Measurements from ENCODE around the gene PIGW. TPM values are rescaled to one million over a fixed set of nuclear protein-coding genes. Genes with fewer than 3 reads are reported as not detected.
A peak's percentile ranks its signal among the peaks of the same experiment; 100 is the strongest.

Gene PIGW
- total RNA-seq = 1 to 10 TPM; 3.7 to 8.4 (median 4.4) TPM
- 3.5 TPM for polyA plus RNA-seq
- long read RNA-seq, donor 1, transcript PIGW-204 (2 exons, 2,312 nt) = major isoform, 10 of 14 reads
- long read RNA-seq, donor 1, partial matches to known transcripts = 1 of 14 reads
- long read RNA-seq, donor 1, other reads (novel, unspliced or antisense) = 0 of 14 reads
- long read RNA-seq, donor 2, partial matches to known transcripts = 0 of 3 reads
- long read RNA-seq, donor 2, other reads (novel, unspliced or antisense) = 1 of 3 reads
- long read RNA-seq, donor 3, transcript PIGW-206 (2 exons, 2,264 nt) = minor isoform, 7 of 58 reads
- long read RNA-seq, donor 3, transcript PIGW-205 (2 exons, 876 nt) = minor isoform, 5 of 58 reads
- long read RNA-seq, donor 3, transcript PIGW-204 (2 exons, 2,312 nt) = major isoform, 45 of 58 reads
- long read RNA-seq, donor 3, partial matches to known transcripts = 0 of 58 reads
- long read RNA-seq, donor 3, other reads (novel, unspliced or antisense) = 1 of 58 reads
- long read RNA-seq, donor 4, partial matches to known transcripts = 0 of 3 reads
- long read RNA-seq, donor 4, other reads (novel, unspliced or antisense) = 0 of 3 reads

GRCh38 chr17:36534840-36535668 is at the start of gene PIGW, which contains the start of gene MYO19:
Gene PIGW, plus strand, starts transcription at chr17:36534987. Its CDS starts 2,115 bp downstream, at chr17:36537102.
Gene MYO19, minus strand, starts transcription at chr17:36534868. Its CDS starts 2,330 bp downstream, at chr17:36532538.
- intact Hi-C loops (cut with DNase I) = no loop called here
- Histone ChIP-seq H3K9me3 (ENCODE audit: control insufficient read depth, low read length) (no peaks in the 10 kb centered on the region), H3K4me3 (ENCODE audit: low read length) (peak within 1 kb of the TSS; percentile 63), H3K27me3 (ENCODE audit: control insufficient read depth, insufficient read depth) (no peaks in the 10 kb centered on the region), H3K27ac (ENCODE audit: low read length) (peak within 1 kb of the TSS; percentile 88), H3K4me1 (ENCODE audit: control insufficient read depth, insufficient read depth, low read length) (no peaks in the 10 kb centered on the region)
- peak; percentile 92 to 96 (median 96) for DNase-seq
- ATAC-seq = peak; percentile 95 to 96
- WGBS = under 1% methylated on average over 83 of the region's 83 CpGs

DNA sequence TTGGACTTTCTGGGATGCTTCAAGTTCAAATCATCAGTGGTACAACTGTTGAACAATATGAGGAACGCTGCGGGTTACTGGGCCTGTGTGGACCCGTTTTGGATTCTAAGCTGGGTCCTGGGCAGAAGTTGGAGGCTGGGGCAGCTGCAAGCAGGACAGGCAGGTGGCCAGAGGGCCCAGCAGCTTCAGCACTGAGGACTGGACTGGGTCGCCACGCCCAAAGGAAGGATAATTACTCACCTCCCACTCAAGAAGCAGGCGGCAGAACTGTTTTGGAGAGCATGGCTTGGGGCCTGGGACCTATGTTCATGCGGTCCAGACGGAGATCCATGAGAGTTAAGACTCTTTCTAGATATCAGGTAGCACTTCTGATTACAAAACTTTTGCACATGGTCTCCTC is 49.8 kb upstream of the PIGW start:
- Histone ChIP-seq H3K27ac (ENCODE audit: low read length) (no peak overlapping the region), H3K27me3 (ENCODE audit: control insufficient read depth, insufficient read depth) (no peaks in the 10 kb centered on the region), H3K4me3 (ENCODE audit: low read length) (no peak overlapping the region), H3K4me1 (ENCODE audit: control insufficient read depth, insufficient read depth, low read length) (peaks cover 3% of the 10 kb centered on the region), H3K9me3 (ENCODE audit: control insufficient read depth, low read length) (no peaks in the 10 kb centered on the region)
- 90% methylated on average over 8 of the region's 8 CpGs for WGBS
- ATAC-seq (no peak), DNase-seq (no peak)
- intact Hi-C loops (cut with DNase I) = loop anchor here in 1 of 4 donors (10.0 kb wide), 1 partner anchor 520 kb away; no protein-coding TSS in a partner anchor

GRCh38 chr17:36485805-36486203 is 49.0 kb upstream of the PIGW start:
- DNase-seq (no peak), ATAC-seq (no peak)
- Histone ChIP-seq H3K27ac (ENCODE audit: low read length) (peak overlapping the region; percentile 44), H3K9me3 (ENCODE audit: control insufficient read depth, low read length) (no peaks in the 10 kb centered on the region), H3K4me1 (ENCODE audit: control insufficient read depth, insufficient read depth, low read length) (peaks cover 3% of the 10 kb centered on the region), H3K27me3 (ENCODE audit: control insufficient read depth, insufficient read depth) (no peaks in the 10 kb centered on the region), H3K4me3 (ENCODE audit: low read length) (peak overlapping the region; percentile 88)
- intact Hi-C loops (cut with DNase I) = loop anchor here in 1 of 4 donors (10.0 kb wide), 1 partner anchor 521 kb away; no protein-coding TSS in a partner anchor
- 34% methylated on average over 10 of the region's 10 CpGs for WGBS

DNA sequence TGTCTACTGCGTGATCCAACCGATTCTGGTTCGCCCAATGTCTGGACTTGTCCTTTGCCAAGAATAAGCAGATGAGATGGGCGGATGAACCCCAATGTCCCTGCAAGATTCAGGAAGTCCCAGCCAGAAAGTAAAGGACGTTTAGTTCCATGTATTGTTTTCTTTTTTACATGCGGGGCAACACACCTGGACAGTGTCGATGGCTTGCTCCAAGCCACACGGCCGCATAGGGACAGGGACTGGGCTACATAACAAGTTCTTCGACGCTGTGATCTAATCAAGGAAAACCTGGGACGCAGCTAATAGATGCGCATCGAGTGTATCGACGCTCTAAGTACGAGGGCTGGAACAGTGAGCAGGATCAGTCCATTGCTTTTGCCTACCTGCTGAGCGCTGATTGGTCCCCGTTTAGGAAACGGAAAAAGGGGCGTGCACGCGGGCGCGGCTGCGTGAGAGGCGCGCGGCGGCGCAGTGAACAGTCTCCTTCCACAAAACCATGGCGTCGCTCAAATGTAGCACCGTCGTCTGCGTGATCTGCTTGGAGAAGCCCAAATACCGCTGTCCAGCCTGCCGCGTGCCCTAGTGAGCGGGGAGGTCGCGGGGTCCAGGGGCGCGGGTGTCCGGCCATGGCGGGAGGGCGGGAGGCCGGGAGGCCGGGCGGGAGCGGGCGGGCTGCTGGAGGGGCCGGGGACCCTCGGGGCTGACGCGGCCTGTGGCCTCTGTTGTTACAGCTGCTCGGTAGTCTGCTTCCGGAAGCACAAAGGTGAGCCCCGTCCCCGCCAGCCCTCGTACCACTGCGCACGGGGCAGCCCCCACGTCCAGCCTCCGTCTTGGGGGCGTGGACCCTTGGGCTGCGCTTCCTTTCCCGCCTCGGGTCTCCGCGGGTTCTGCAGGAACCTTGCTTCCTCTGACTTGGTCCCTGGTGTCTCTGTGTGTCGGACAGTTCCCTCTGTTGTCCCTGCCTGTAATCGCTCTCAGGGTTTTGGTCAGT is 48.3 kb upstream of the PIGW start, which contains the start of gene ZNHIT3:
Gene ZNHIT3, plus strand, starts transcription at position 478 of the 991 bp plus-strand sequence. Its CDS starts 19 bp downstream, at position 497.
- Histone ChIP-seq H3K4me1 (ENCODE audit: control insufficient read depth, insufficient read depth, low read length) (peaks cover 3% of the 10 kb centered on the region), H3K4me3 (ENCODE audit: low read length) (peak within 1 kb of the TSS; percentile 88), H3K27ac (ENCODE audit: low read length) (peak within 1 kb of the TSS; percentile 44), H3K9me3 (ENCODE audit: control insufficient read depth, low read length) (no peaks in the 10 kb centered on the region), H3K27me3 (ENCODE audit: control insufficient read depth, insufficient read depth) (no peaks in the 10 kb centered on the region)
- peak; percentile 91 to 97 (median 95) for DNase-seq
- under 1% methylated on average over 73 of the region's 73 CpGs for WGBS
- ATAC-seq = peak; percentile 94 to 95
- intact Hi-C loops (cut with DNase I) = loop anchor here in 1 of 4 donors (10.0 kb wide), 1 partner anchor 522 kb away; no protein-coding TSS in a partner anchor

GRCh38 chr17:36493956-36494355 is 40.8 kb upstream of the PIGW start:
- Histone ChIP-seq H3K9me3 (ENCODE audit: control insufficient read depth, low read length) (no peaks in the 10 kb centered on the region), H3K27ac (ENCODE audit: low read length) (no peak overlapping the region), H3K4me1 (ENCODE audit: control insufficient read depth, insufficient read depth, low read length) (no peaks in the 10 kb centered on the region), H3K4me3 (ENCODE audit: low read length) (no peak overlapping the region), H3K27me3 (ENCODE audit: control insufficient read depth, insufficient read depth) (no peaks in the 10 kb centered on the region)
- intact Hi-C loops (cut with DNase I) = no loop called here
- WGBS = 88% methylated on average over 1 of the region's 1 CpG
- no peak for DNase-seq
- no peak for ATAC-seq

DNA sequence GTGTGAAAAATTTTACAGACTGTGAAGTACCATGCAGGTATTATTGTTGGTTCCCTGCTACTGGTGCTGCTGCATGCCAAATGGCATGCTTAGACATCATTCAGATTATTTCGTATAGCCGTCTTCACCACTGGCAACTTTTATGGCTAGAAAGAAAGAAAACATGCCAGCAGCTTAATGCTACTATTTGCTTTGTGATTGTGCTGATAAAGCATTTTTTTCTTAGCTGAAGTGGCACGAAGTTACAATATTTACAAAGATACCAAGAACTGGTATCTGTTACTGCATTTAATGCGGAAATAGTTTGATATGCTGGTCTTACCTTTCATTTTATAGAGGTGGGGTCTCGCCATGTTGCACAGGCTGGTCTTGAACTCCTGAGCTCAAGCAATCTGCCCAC is 40.1 kb upstream of the PIGW start:
- DNase-seq (no peak), ATAC-seq (no peak)
- H3K27ac ChIP-seq (ENCODE audit: low read length) = no peak overlapping the region
- H3K4me1 ChIP-seq (ENCODE audit: control insufficient read depth, insufficient read depth, low read length) = no peaks in the 10 kb centered on the region
- no peak overlapping the region for H3K4me3 ChIP-seq (ENCODE audit: low read length)
- 78% methylated on average over 5 of the region's 5 CpGs for WGBS
- no peaks in the 10 kb centered on the region for H3K27me3 ChIP-seq (ENCODE audit: control insufficient read depth, insufficient read depth)
- intact Hi-C loops (cut with DNase I) = no loop called here
- no peaks in the 10 kb centered on the region for H3K9me3 ChIP-seq (ENCODE audit: control insufficient read depth, low read length)

DNA sequence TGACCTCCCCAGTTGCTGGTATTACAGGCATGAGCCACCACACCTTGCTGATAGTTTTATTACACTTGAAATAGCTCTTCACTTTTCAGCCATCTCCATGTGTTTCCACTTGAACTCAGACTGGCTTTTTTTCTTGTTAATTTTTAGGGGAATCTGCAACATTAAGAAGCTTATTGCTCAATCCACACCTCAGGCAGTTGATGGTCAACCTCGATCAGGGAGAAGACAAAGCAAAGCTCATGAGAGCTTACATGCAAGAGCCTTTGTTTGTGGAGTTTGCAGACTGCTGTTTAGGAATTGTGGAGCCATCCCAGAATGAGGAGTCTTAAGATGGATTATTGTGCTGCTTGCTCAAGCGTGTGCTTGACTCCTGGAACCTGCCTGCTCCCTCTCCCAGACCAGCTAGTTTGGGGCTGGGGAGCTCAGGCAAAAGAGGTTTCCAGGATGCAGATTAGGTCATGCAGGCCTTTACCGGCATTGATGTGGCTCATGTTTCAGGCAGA is 39.7 kb upstream of the PIGW start:
- ATAC-seq (no peak), DNase-seq (no peak)
- intact Hi-C loops (cut with DNase I) = no loop called here
- no peak overlapping the region for H3K4me3 ChIP-seq (ENCODE audit: low read length)
- no peaks in the 10 kb centered on the region for H3K4me1 ChIP-seq (ENCODE audit: control insufficient read depth, insufficient read depth, low read length)
- no peaks in the 10 kb centered on the region for H3K9me3 ChIP-seq (ENCODE audit: control insufficient read depth, low read length)
- H3K27ac ChIP-seq (ENCODE audit: low read length) = no peak overlapping the region
- 72% methylated on average over 3 of the region's 3 CpGs for WGBS
- no peaks in the 10 kb centered on the region for H3K27me3 ChIP-seq (ENCODE audit: control insufficient read depth, insufficient read depth)

- H3K4me3 ChIP-seq (ENCODE audit: low read length) = no peak overlapping the region
- no peak for ATAC-seq
- WGBS = 78% methylated on average over 9 of the region's 9 CpGs
- H3K4me1 ChIP-seq (ENCODE audit: control insufficient read depth, insufficient read depth, low read length) = no peaks in the 10 kb centered on the region
- intact Hi-C loops (cut with DNase I) = no loop called here
- H3K27ac ChIP-seq (ENCODE audit: low read length) = no peak overlapping the region
- no peak for DNase-seq
- no peaks in the 10 kb centered on the region for H3K27me3 ChIP-seq (ENCODE audit: control insufficient read depth, insufficient read depth)
- no peaks in the 10 kb centered on the region for H3K9me3 ChIP-seq (ENCODE audit: control insufficient read depth, low read length)
Observed at GRCh38 chr17:36496018-36496789, 38.6 kb upstream of the PIGW start.

GRCh38 chr17:36498155-36498554 is 36.6 kb upstream of the PIGW start:
- no peak overlapping the region for H3K27ac ChIP-seq (ENCODE audit: low read length)
- intact Hi-C loops (cut with DNase I) = no loop called here
- H3K27me3 ChIP-seq (ENCODE audit: control insufficient read depth, insufficient read depth) = no peaks in the 10 kb centered on the region
- H3K9me3 ChIP-seq (ENCODE audit: control insufficient read depth, low read length) = no peaks in the 10 kb centered on the region
- DNase-seq (no peak), ATAC-seq (peak; percentile 20 to 33)
- H3K4me1 ChIP-seq (ENCODE audit: control insufficient read depth, insufficient read depth, low read length) = no peaks in the 10 kb centered on the region
- H3K4me3 ChIP-seq (ENCODE audit: low read length) = no peak overlapping the region
- 64% methylated on average over 9 of the region's 9 CpGs for WGBS

Measured in right cardiac atrium (tissue), 5 donors.